ACHN (cell line): ENCODE measurements around the gene SAP30BP.

Experiments used
- DNase-seq: peaks from one replicate; pipeline ENCODE4 v3.0.0-alpha.2; 2015
- in situ Hi-C: cut with HindIII; loops from 2 replicates; pipeline ENCODE4 v1.10.0; 2017; ENCODE audit warnings: low sequenced_read_pairs, low pct_ligation_motif_present, low pct_unique_long_range_greater_than_20kb

Gene SAP30BP

DNA sequence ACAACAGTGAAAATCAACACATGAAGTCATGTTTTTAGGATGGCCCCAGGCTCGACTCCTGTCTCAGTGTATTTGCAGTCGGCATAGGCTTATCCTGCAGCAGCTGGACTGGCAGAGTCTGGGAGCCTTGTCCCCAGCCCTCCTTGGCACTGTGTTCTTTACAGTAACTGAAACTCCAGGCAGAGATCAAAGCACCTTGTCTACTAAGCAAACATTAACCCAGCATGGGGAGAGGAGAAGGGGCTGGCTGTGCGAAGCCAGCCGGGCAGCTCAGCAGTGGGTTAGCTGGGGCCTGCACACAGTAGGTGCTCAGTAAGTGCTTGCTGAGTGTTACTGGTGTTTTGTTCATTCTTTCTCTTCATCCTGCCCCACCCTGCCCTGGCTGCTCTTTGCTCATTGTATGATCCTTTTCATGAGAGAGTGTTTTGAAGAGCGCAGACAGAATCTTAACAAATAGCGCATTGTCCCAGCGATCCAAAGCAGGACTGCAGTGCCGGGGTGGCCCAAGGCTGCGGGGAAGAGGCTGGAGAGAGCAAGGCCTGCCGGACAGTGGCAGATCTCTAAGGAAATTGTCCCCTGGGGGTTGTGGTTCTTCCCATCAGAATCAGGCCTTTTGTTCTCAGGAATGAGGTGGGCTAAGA lies 30.6 kb downstream of the SAP30BP start:
- in situ Hi-C loops = no loop called here

DNA sequence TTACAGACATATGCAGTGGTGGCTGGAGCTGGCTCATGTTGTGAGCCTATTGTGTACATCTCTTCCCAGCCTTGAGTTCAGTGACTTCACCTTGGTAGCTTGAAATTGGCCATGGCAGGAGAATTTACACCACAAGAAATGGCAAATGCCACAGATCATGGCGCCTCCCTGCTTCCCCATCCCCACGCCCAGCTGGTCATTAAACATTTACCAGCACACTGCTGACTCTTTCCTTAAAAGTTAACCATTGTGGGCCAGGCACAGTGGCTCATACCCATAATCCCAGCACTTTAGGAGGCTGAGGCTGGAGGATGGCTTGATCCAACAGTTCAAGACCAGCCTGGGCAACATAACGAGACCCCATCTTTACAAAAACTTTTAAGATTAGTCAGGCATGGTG lies 31.5 kb downstream of the SAP30BP start:
- in situ Hi-C loops = no loop called here
- peak; percentile 66 for DNase-seq

More for the DNA sequence above, 30.6 kb downstream of the SAP30BP start:
- DNase-seq = no peak

GRCh38 chr17:75701288-75701687 lies 34.1 kb downstream of the SAP30BP start:
- in situ Hi-C loops = no loop called here
- DNase-seq = no peak

DNA sequence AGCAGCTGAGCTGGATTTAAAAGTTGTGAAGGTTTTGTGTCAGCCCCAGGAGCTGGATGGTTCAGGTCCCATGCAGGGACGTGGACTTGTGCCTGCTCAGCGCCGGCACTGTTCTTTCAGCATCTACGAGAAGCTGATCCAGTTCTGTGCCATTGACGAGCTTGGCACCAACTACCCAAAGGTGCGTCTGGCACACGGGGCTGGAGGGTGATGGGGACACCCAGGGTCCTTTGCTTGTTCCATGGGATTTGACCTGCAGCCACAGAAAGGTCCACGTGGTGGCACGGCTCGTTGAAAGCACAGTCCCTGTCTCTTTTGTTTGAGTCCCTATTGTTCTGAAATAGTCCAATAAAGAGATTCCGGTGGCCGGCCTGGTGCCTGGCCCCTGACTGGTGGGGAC lies 36.1 kb downstream of the SAP30BP start:
- no peak for DNase-seq
- in situ Hi-C loops = no loop called here

DNA sequence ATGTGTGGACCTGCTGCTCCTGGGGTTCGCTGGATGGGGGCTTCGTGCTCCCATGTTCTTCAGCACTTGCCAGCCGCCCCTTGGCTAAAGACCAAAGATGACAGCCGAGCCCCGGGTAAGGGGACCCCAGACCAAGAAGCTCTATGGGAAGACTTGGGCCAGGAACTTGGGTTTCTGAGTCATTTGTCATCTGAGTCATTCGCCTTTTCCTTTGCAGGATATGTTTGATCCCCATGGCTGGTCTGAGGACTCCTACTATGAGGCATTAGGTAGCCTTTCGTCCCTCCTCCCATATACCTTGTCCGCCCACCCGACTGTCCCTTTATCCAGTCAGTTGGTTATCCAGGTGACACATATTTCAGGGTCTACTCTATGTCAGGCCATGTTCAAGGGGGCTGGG lies 36.5 kb downstream of the SAP30BP start:
- in situ Hi-C loops = no loop called here
- DNase-seq = no peak

DNA sequence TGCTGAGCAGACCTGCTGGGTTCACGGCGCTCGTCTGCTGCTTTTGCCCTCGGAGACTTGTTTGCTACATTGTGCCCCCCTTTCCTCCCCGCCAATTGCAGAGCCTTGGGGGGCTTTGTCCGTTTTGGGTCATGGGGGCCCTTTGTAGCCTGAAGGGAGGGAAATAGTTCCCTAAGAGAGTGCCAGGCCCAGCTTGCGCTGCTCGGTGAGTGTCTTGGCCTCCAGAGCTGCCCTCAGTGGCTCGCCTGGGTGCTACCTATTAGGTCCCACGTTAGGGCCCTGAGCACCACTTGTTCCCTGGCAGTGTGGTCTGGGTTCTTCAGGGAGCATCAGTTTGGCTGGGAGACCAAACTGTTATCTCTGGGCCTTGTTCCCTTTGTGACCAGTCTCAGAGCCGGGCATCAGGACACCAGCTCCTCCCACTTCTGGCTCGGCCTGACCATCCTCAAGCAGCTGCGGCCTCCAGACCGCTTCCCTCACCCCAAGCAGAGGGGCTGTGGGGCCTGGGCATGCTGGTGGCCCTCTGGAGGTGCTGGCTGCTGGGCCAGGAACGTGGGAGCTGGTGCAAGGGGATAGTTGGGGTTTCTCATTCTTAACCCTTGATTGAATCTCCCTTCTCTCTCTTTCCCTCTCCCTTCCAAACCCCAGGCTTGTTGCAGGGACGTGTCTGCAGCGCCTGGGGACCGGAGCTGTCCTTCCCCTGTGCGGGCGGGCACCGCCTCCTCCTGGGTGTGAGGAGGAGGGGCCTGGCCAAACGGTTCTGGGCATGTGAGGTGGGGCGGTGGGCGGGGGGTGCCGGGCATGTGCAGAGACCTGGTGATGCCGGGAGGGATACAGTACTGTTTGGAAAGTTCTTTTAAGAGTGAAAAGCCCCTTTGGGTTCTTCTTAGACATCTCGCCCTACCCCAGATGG lies 38.1 kb downstream of the SAP30BP start:
- DNase-seq = no peak
- in situ Hi-C loops = no loop called here

DNA sequence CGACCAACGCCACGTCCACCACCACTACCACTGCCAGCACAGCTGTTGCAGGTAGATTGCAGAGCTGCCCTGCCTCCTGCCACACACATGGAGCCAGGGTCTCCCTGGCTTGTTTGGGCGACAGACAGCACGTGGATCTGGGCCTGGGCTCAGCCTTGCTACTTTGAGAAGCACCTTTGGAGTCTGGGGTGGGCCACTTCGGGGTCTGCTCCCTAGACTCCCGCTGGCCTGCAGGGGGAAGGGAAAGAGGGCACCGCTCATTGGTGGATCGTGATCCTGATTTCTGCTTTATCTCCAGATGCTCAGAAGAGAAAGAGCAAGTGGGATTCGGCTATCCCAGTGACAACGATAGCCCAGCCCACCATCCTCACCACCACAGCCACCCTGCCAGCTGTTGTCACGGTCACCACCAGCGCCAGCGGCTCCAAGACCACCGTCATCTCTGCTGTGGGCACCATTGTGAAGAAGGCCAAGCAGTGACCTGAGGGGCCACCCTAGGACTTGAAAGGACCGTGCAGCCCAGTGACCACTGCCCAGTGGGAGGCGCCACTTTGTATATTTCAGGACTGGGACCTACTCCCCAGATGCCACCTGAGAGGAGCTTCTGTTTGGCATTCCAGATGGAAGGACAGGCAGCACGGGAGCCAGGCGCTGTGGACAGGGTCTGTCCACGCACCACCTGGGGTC lies 39.0 kb downstream of the SAP30BP start:
- in situ Hi-C loops = no loop called here
- no peak for DNase-seq

DNA sequence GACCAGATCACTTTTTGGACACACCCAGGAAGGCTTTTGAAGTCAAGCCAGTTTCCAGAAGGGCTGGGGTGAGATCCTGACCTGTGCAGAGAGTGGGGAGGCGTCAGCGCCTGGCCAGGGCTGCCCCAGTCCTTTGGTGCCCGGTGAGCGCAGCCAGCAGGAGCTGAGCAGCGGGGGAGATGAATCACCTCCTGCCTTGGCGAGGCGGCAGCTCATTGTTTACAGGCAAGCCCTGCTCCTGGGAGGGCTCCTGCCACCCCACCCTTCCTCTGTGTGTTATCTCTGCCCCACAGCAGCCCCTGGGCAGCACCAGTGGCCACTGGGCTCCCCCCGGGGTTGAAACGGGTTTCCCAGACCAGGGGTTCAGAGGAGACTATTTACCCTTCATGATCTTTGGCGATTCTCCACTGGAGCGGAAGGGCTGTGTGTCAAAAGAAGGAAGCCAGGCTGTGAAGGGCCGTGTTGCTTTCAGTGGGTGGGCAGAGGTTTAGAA lies 40.0 kb downstream of the SAP30BP start:
- in situ Hi-C loops = no loop called here
- DNase-seq = peak; percentile 81

DNA sequence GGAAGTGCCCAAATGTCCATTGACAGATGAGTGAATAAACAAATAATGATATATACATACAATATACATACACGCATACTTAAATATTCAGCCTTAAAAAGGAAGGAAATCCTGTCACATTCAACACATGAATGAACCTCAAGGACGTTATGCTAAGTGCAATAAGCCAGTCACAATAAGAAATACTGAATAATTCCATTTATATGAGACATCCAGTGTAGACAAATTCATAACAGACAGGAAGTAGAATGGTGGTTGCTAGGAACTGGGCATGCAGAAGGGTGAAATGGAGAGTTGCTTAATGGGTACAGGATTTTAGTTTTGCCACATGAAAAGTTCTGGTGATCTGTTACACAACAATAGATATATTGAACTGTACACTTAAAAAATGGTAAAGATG lies 45.3 kb downstream of the SAP30BP start:
- DNase-seq = no peak
- in situ Hi-C loops = no loop called here

DNA sequence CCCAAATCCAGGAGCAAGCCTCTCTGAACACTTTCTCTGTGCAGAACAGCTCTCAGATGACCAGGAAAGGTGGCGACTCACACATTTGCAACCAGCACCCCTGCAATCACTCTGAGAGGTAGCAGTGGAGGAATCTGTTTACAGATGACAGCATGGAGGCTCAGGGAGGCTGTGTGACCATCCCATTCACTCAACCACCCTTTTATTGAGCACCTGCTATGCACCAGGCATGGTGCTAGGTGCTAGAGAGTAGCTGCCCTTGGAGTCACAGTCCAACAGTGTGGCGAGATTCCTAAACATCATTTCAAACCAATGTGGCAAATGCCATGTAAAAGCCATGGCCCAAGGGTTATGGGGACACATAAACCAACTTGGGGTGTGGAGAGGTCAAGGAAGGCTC lies 52.6 kb downstream of the SAP30BP start:
- no peak for DNase-seq
- in situ Hi-C loops = no loop called here

GRCh38 chr17:75720656-75721462 lies 53.7 kb downstream of the SAP30BP start, which contains the start of gene ITGB4:
TSS of gene ITGB4 (plus strand) at chr17:75721459. CDS start at chr17:75724704, 3,245 bp downstream.
- in situ Hi-C loops = no loop called here
- DNase-seq = peak; percentile 57

GRCh38 chr17:75721463-75722011 lies 54.4 kb downstream of the SAP30BP start:
- in situ Hi-C loops = no loop called here
- DNase-seq = no peak

- no peak for DNase-seq
- in situ Hi-C loops = no loop called here
Observed at GRCh38 chr17:75722076-75722475, 54.9 kb downstream of the SAP30BP start.

DNA sequence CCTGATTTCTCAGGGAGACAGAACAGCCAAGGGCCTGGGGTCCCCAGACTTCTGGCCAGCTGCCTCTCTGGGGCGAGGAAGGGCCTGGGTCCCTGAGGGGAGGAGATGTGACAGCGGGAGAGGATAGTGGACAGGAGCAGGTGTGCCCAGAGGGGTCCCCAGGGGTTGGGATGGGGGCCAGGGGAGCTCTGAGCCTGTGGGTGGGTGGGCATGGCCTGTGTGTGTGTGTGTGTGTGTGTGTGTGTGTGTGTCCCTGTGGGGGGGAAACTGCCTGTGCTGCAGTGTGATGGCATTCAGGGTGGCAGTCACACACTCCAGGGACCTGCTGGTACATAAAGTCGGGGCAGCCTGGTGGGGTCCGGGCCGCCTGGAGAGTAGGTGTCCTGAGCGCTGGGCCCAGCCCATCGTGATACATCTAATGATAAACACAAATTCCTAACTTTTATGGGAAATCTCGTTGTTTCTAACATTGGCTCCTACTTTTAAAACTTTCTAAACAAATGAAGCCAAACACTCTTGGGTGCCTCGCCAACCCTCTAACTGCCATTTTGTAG lies 55.5 kb downstream of the SAP30BP start:
- in situ Hi-C loops = no loop called here
- DNase-seq = no peak

- in situ Hi-C loops = no loop called here
- no peak for DNase-seq
Observed at GRCh38 chr17:75723171-75723930, 56.2 kb downstream of the SAP30BP start.

DNA sequence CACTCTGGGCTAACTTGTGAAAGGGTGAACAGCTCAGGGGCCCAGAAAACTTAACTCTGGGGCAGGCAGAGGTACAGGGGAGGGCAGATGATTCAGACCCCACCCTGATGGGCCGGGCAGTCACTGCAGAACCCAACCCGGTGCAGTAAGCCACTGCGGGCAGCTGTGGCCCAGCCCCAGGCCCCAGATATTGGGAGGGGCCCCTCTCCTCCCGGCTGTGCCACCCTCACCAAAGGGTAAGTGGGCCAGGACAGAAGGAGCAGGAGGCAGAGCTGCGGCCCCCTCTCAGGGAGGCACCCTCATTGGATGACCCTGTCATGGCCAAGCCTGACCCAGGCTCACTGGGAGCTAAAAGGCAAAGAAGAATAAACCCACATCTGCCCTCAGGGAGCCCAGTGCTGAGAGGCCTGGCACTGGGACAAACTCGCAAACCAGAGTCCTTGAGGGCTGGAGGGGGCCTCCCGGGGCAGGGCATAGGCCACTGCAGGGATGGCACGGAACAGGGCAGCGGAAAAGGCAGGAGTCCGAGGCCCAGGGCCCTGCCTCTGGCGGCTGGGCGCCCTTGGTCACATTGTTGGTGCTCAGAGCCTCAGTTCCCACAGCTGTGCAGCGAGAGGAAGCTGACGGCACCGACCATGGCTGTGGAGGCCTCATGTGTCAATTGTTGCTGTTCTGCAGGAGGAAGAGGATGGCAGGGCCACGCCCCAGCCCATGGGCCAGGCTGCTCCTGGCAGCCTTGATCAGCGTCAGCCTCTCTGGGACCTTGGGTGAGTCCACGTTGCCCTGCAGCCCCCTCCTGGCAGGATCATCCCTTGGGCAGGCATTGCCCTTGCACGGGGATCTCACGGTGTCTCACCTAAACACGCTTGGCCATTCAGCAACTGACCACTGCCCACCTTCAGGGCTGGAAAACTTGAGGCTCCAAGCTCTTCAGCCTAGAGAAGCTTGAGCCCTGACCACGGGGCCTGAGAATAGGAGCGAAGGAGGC lies 57.2 kb downstream of the SAP30BP start:
- in situ Hi-C loops = no loop called here
- no peak for DNase-seq
